ENCODE data around the gene ITIH5. TPM values are rescaled to one million over a fixed set of nuclear protein-coding genes. Genes with fewer than 3 reads are reported as not detected.

Gene ITIH5
- total and polyA plus RNA-seq, 2 experiments from 2014 or later, result 22.3 to 22.8 TPM

DNA sequence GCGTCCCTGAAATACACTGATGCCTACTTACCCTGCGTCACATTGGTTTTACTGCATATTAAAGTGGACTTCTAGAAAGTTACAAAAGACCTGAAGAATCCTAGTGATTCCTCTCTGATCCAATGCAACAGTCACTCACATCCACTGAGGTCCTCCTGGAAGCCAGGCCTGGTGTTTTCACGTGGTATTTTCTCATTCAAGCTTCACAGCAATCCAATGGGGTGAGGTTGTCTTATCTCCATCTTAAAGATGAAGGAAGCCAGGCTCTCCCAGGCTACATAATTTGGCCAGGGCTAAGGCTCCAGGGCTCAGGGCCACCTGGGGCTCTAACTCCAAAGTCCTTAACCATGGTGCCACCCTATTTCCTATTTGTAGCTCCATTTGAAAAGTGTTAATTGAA, 129.6 kb downstream of the ITIH5 start:
- DNase-seq (ENCODE audit: low spot score), result no peak
- Histone ChIP-seq H3K9me2 (replicated peaks; ENCODE audit: insufficient read depth) (no peaks in the 10 kb centered on the region), H3K79me2 (no peaks in the 10 kb centered on the region), H4K20me1 (ENCODE audit: insufficient read depth, poor library complexity, severe bottlenecking) (no peaks in the 10 kb centered on the region), H3K4me3 (no peak overlapping the region), H3K27ac (no peak overlapping the region), H3K27me3 (no peaks in the 10 kb centered on the region), H3K36me3 (replicated peaks; ENCODE audit: insufficient read depth, low read depth) (no peaks in the 10 kb centered on the region), H3K4me2 (no peak overlapping the region), H2AFZ (no peak overlapping the region), H3K9me3 (ENCODE audit: low read depth) (no peaks in the 10 kb centered on the region), H3K4me1 (ENCODE audit: insufficient read depth) (peaks cover 14% of the 10 kb centered on the region)
- WGBS (ENCODE audit: low lambda C conversion rate, missing lambda C conversion rate), result 78% methylated on average over 3 of the region's 3 CpGs
- TF ChIP-seq EZH2 (IDR thresholded peaks at IDR 0.05; ENCODE audit: borderline replicate concordance) (no peak), EZH2phosphoT487 (IDR thresholded peaks at IDR 0.05; ENCODE audit: low read depth, severe bottlenecking, unreplicated experiment) (no peak)
- TF ChIP-seq, protein P1, sequence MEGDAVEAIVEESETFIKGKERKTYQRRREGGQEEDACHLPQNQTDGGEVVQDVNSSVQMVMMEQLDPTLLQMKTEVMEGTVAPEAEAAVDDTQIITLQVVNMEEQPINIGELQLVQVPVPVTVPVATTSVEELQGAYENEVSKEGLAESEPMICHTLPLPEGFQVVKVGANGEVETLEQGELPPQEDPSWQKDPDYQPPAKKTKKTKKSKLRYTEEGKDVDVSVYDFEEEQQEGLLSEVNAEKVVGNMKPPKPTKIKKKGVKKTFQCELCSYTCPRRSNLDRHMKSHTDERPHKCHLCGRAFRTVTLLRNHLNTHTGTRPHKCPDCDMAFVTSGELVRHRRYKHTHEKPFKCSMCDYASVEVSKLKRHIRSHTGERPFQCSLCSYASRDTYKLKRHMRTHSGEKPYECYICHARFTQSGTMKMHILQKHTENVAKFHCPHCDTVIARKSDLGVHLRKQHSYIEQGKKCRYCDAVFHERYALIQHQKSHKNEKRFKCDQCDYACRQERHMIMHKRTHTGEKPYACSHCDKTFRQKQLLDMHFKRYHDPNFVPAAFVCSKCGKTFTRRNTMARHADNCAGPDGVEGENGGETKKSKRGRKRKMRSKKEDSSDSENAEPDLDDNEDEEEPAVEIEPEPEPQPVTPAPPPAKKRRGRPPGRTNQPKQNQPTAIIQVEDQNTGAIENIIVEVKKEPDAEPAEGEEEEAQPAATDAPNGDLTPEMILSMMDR (IDR thresholded peaks at IDR 0.05; ENCODE audit: poor library complexity), result no peak

- H3K36me3 ChIP-seq (replicated peaks; ENCODE audit: insufficient read depth, low read depth), result no peaks in the 10 kb centered on the region
- no peak overlapping the region for H3K27ac ChIP-seq
- H4K20me1 ChIP-seq (ENCODE audit: insufficient read depth, poor library complexity, severe bottlenecking), result no peaks in the 10 kb centered on the region
- 88% methylated on average over 5 of the region's 5 CpGs for whole genome bisulfite sequencing (ENCODE audit: low lambda C conversion rate, missing lambda C conversion rate)
- TF ChIP-seq, protein P1 (IDR thresholded peaks at IDR 0.05; ENCODE audit: poor library complexity), result no peak
- TF ChIP-seq EZH2phosphoT487 (IDR thresholded peaks at IDR 0.05; ENCODE audit: low read depth, severe bottlenecking, unreplicated experiment) (no peak), EZH2 (IDR thresholded peaks at IDR 0.05; ENCODE audit: borderline replicate concordance) (no peak)
- DNase-seq (ENCODE audit: low spot score), result no peak
- H3K9me3 ChIP-seq (ENCODE audit: low read depth), result no peaks in the 10 kb centered on the region
- H3K4me2 ChIP-seq, result no peak overlapping the region
- no peaks in the 10 kb centered on the region for H3K4me1 ChIP-seq (ENCODE audit: insufficient read depth)
- H3K9me2 ChIP-seq (replicated peaks; ENCODE audit: insufficient read depth), result no peaks in the 10 kb centered on the region
- no peaks in the 10 kb centered on the region for H3K27me3 ChIP-seq
- H2AFZ ChIP-seq, result no peak overlapping the region
- H3K4me3 ChIP-seq, result no peak overlapping the region
- no peaks in the 10 kb centered on the region for H3K79me2 ChIP-seq
These were observed 132.3 kb downstream of the ITIH5 start for GRCh38 chr10:7534480-7534852.

GRCh38 chr10:7533657-7534479, 132.9 kb downstream of the ITIH5 start:
- Histone ChIP-seq H3K36me3 (replicated peaks; ENCODE audit: insufficient read depth, low read depth) (no peaks in the 10 kb centered on the region), H2AFZ (no peak overlapping the region), H4K20me1 (ENCODE audit: insufficient read depth, poor library complexity, severe bottlenecking) (no peaks in the 10 kb centered on the region), H3K27ac (no peak overlapping the region), H3K4me3 (no peak overlapping the region), H3K9me2 (replicated peaks; ENCODE audit: insufficient read depth) (no peaks in the 10 kb centered on the region), H3K4me2 (no peak overlapping the region), H3K27me3 (peaks cover 3% of the 10 kb centered on the region), H3K9me3 (ENCODE audit: low read depth) (no peaks in the 10 kb centered on the region), H3K79me2 (no peaks in the 10 kb centered on the region), H3K4me1 (ENCODE audit: insufficient read depth) (no peaks in the 10 kb centered on the region)
- no peak for TF ChIP-seq EZH2phosphoT487 (IDR thresholded peaks at IDR 0.05; ENCODE audit: low read depth, severe bottlenecking, unreplicated experiment)
- TF ChIP-seq, protein P1 (IDR thresholded peaks at IDR 0.05; ENCODE audit: poor library complexity), result no peak
- no peak for TF ChIP-seq EZH2 (IDR thresholded peaks at IDR 0.05; ENCODE audit: borderline replicate concordance)
- 76% methylated on average over 7 of the region's 7 CpGs for WGBS (ENCODE audit: low lambda C conversion rate, missing lambda C conversion rate)
- DNase-seq (ENCODE audit: low spot score), result no peak
